GM12878 (cell line): Measurements from ENCODE around the gene PDE6C. TPM values are rescaled to one million over a fixed set of nuclear protein-coding genes. Genes with fewer than 3 reads are reported as not detected.

Experiments used
- ATAC-seq: fragments of 200-7000 bp; cut with Tn5 transposase; 3 replicates; pipeline ENCODE4 v1.9.1; 2020; ENCODE audit warnings: mild to moderate bottlenecking, moderate library complexity
- BruUV-seq: library from RNA; stranded (reverse); fragments of 400-500 nt; replicated peaks from 2 replicates; lab custom pipeline; 2021; lab: Mats Ljungman, UMichigan
- CTCF ChIA-PET: fragments of 300-600 bp; sonication (Branson Sonifier 250); formaldehyde crosslinking; extraction: SDS; loops from one replicate; lab custom pipeline; 2021; ENCODE audit warnings: inconsistent platforms; lab: Yijun Ruan, JAX
- POLR2A ChIA-PET: fragments of 350-600 bp; formaldehyde crosslinking; extraction: SDS; loops from one replicate; lab custom pipeline; 2021; ENCODE audit warnings: inconsistent platforms; lab: Charles Lee
- RAD21 ChIA-PET: fragments of 300-600 bp; sonication (Branson Sonifier 250); formaldehyde crosslinking; loops from one replicate; lab custom pipeline; 2023; ENCODE audit warnings: antibody characterized with exemption; ENCODE audit not compliant: unreplicated experiment; lab: Charles Lee
- SMC1A ChIA-PET: fragments of 300-600 bp; sonication (Branson Sonifier 250); formaldehyde crosslinking; loops from one replicate; lab custom pipeline; 2023; ENCODE audit not compliant: unreplicated experiment, uncharacterized antibody; lab: Charles Lee
- DNase-seq: peaks from one replicate; pipeline ENCODE4 v3.0.0-alpha.2; 2011; ENCODE audit warnings: low read depth, low spot score
- FAIRE-seq: peaks from 3 replicates; lab custom pipeline; 2011; peaks lifted over from hg19 to GRCh38; lab: Jason Lieb, UNC
- H2AFZ ChIP-seq: 2 replicates; pipeline ENCODE4 v1.6.0; 2011; ENCODE audit warnings: low read depth, low read length, control low read depth; ENCODE audit not compliant: control insufficient read depth
- H3K27ac ChIP-seq: 2 replicates; pipeline ENCODE4 v1.5.1; 2011; ENCODE audit warnings: control low read depth; ENCODE audit not compliant: control insufficient read depth, insufficient read depth
- H3K27me3 ChIP-seq, 2 experiments: replicated peaks in 1 of 2; 2 replicates each; pipeline versions ENCODE4 v1.6.0 to v1.6.1; 2011; ENCODE audit warnings: low read length in 1 of 2; ENCODE audit not compliant: control insufficient read depth in 2 of 2, insufficient read depth in 2 of 2
- H3K36me3 ChIP-seq, 2 experiments: 2 replicates each; pipeline ENCODE4 v1.5.1; 2011; ENCODE audit warnings: low read length in 1 of 2; ENCODE audit not compliant: control insufficient read depth in 2 of 2, insufficient read depth in 2 of 2
- H3K4me1 ChIP-seq: 2 replicates; pipeline ENCODE4 v1.6.1; 2011; ENCODE audit warnings: mild to moderate bottlenecking, low read length, moderate library complexity, mixed read lengths; ENCODE audit not compliant: control insufficient read depth, insufficient read depth
- H3K4me2 ChIP-seq: 2 replicates; pipeline ENCODE4 v1.6.0; 2011; ENCODE audit warnings: control low read depth; ENCODE audit not compliant: control insufficient read depth, insufficient read depth
- H3K4me3 ChIP-seq: fragments of 200-600 bp; sonication (generic); 2 replicates; pipeline ENCODE4 v1.5.1; 2016
- H3K79me2 ChIP-seq: 2 replicates; pipeline ENCODE4 v1.6.0; 2011; ENCODE audit warnings: low read length; ENCODE audit not compliant: control insufficient read depth, insufficient read depth
- H3K9ac ChIP-seq: 2 replicates; pipeline ENCODE4 v1.8.0; 2011; ENCODE audit warnings: low read length, control low read depth, mixed read lengths; ENCODE audit not compliant: control insufficient read depth, insufficient read depth
- H3K9me3 ChIP-seq: replicated peaks from 3 replicates; pipeline ENCODE4 v1.5.1; 2011; ENCODE audit warnings: mild to moderate bottlenecking, low read length; ENCODE audit not compliant: control insufficient read depth, insufficient read depth
- H4K20me1 ChIP-seq: 2 replicates; pipeline ENCODE4 v1.6.0; 2011; ENCODE audit not compliant: control insufficient read depth, insufficient read depth
- BCLAF1 ChIP-seq: fragments of 450-650 bp; IDR thresholded peaks from 2 replicates; pipeline ENCODE4 v1.6.1; 2017; ENCODE audit warnings: antibody characterized with exemption, mild to moderate bottlenecking, moderate library complexity
- CBX3 ChIP-seq: fragments of 200-600 bp; sonication (generic); IDR thresholded peaks from 2 replicates; pipeline ENCODE4 v1.6.1; 2016; ENCODE audit warnings: low read depth, borderline replicate concordance
- FOS ChIP-seq: IDR thresholded peaks from 3 replicates; pipeline ENCODE4 v1.6.1; 2011; ENCODE audit warnings: borderline replicate concordance; ENCODE audit not compliant: insufficient read length; ENCODE audit errors: extremely low read depth
- JUND ChIP-seq: IDR thresholded peaks from 2 replicates; pipeline ENCODE4 v1.6.1; 2012; ENCODE audit warnings: low read depth, mild to moderate bottlenecking, low read length, improper control_type of control experiment, moderate library complexity
- MLLT1 ChIP-seq: fragments of 450-650 bp; IDR thresholded peaks from 2 replicates; pipeline ENCODE4 v1.6.1; 2016; ENCODE audit warnings: mild to moderate bottlenecking
- MYC ChIP-seq: IDR thresholded peaks from 2 replicates; pipeline ENCODE4 v1.6.1; 2011; ENCODE audit warnings: mild to moderate bottlenecking, low read length, moderate library complexity, inconsistent platforms; ENCODE audit not compliant: insufficient read depth, insufficient replicate concordance, insufficient read length, severe bottlenecking
- NFYA ChIP-seq: IDR thresholded peaks from 2 replicates; pipeline ENCODE4 v1.6.1; 2011; ENCODE audit warnings: low read depth, mild to moderate bottlenecking, low read length, improper control_type of control experiment, borderline replicate concordance
- RFX5 ChIP-seq: IDR thresholded peaks from 2 replicates; pipeline ENCODE4 v1.6.1; 2011; ENCODE audit warnings: low read depth, low read length, improper control_type of control experiment
- SPI1 ChIP-seq: IDR thresholded peaks from 2 replicates; pipeline ENCODE4 v1.6.1; 2011; ENCODE audit warnings: low read depth, mild to moderate bottlenecking, low read length, moderate library complexity, borderline replicate concordance; ENCODE audit not compliant: insufficient read depth
- STAT3 ChIP-seq: IDR thresholded peaks from 2 replicates; pipeline ENCODE4 v1.6.1; 2011; ENCODE audit warnings: low read depth, low read length, improper control_type of control experiment
- TAF1 ChIP-seq: IDR thresholded peaks from 2 replicates; pipeline ENCODE4 v1.6.1; 2011; ENCODE audit warnings: mild to moderate bottlenecking, low read depth, low read length, borderline replicate concordance
- ZSCAN29 ChIP-seq: fragments of 450-650 bp; IDR thresholded peaks from 2 replicates; pipeline ENCODE4 v1.6.1; 2017; ENCODE audit warnings: mild to moderate bottlenecking, moderate library complexity
- WGBS: methylation state at CpG from one replicate; pipeline ENCODE4 v1.1.6; 2016; ENCODE audit warnings: low lambda C conversion rate; ENCODE audit not compliant: insufficient replicate concordance, insufficient coverage; ENCODE audit errors: missing lambda C conversion rate; 5-methylcytosine and 5-hydroxymethylcytosine counted together
- in situ Hi-C: fragments of 300-500 bp; cut with MboI; formaldehyde crosslinking; loops from 9 replicates; pipeline ENCODE4 v1.14.3; 2018; ENCODE audit warnings: mixed read lengths
- intact Hi-C: fragments of 100-400 bp; cut with micrococcal nuclease; formaldehyde crosslinking; loops from one replicate; pipeline ENCODE4 v1.14.2; 2022; ENCODE audit not compliant: unreplicated experiment
- polyA plus RNA-seq, 11 experiments: library from polyadenylated mRNA; depleted of rRNA in 4 of 11; unstranded in 6 of 11; stranded (reverse) in 5 of 11; fragments of >200 nt; fragmentation: Nextera tagmentation in 4 of 11; fragmentation: Illumina TruSeq in 1 of 11; extraction: Ambion mirVana in 4 of 11; extraction: Trizol in 1 of 11; gene quantifications; 1 replicate in 1 of 11; 2 replicates in 10 of 11; pipeline versions ENCODE4 v1.2.1 to v1.2.3, GENCODE V29; 2011 to 2016; ENCODE audit warnings: inconsistent platforms in 2 of 11, missing spikeins in 2 of 11, low read depth in 1 of 11
- total RNA-seq, 4 experiments: library from RNA; depleted of rRNA in 3 of 4; stranded (reverse); fragments of >200 nt in 3 of 4; fragmentation: Illumina TruSeq in 1 of 4; extraction: Trizol in 1 of 4; gene quantifications; 2 replicates each; pipeline versions ENCODE4 v1.2.1 to v1.2.3, GENCODE V29; 2013 to 2021

Gene PDE6C
- total and polyA plus RNA-seq, 10 of the 15 experiments (the other 5 are each of a cell fraction or from before 2014, with no cell fraction given): not detected

- ATAC-seq (peak; percentile 73), FAIRE-seq (no peak), DNase-seq (no peak)
- H3K79me2 ChIP-seq: no peaks in the 10 kb centered on the region
- no peaks in the 10 kb centered on the region for H3K9me3 ChIP-seq
- no peaks in the 10 kb centered on the region for H3K36me3 ChIP-seq
- H2AFZ ChIP-seq: no peak overlapping the region
- H3K4me2 ChIP-seq: no peak overlapping the region
- TF ChIP-seq FOS (no peak), JUND (no peak), SPI1 (peak; percentile 88), MLLT1 (no peak)
- 37% methylated on average over 8 of the region's 8 CpGs for WGBS
- H3K27ac ChIP-seq: no peak overlapping the region
- ChIA-PET POLR2A (no interaction called here), SMC1A (no interaction called here), RAD21 (no interaction called here), CTCF (interaction anchor here (1.0 kb wide), 1 partner anchor 30 kb away, joined by 3 read pairs; no protein-coding TSS in a partner anchor)
- no TSS peak for BruUV-seq
- no peaks in the 10 kb centered on the region for H3K4me1 ChIP-seq
- no peak overlapping the region for H3K9ac ChIP-seq
- H3K27me3 ChIP-seq: peaks cover 0 to 3% of the 10 kb centered on the region in 2 experiments; a peak in 1 of 4 replicates
- no peaks in the 10 kb centered on the region for H4K20me1 ChIP-seq
- in situ Hi-C loops (no loop called here), intact Hi-C loops (no loop called here)
- H3K4me3 ChIP-seq: no peak overlapping the region
Observed at GRCh38 chr10:93591065-93591808, 21.1 kb upstream of the PDE6C start.

- BruUV-seq: no TSS peak
- Histone ChIP-seq H3K79me2 (no peaks in the 10 kb centered on the region), H3K27me3 (peaks cover 0 to 3% of the 10 kb centered on the region in 2 experiments; a peak in 2 of 4 replicates), H3K27ac (no peak overlapping the region), H4K20me1 (no peaks in the 10 kb centered on the region), H3K4me1 (no peaks in the 10 kb centered on the region), H3K4me3 (no peak overlapping the region), H3K9me3 (no peaks in the 10 kb centered on the region), H3K9ac (no peak overlapping the region), H3K36me3 (no peaks in the 10 kb centered on the region), H2AFZ (no peak overlapping the region), H3K4me2 (no peak overlapping the region)
- ChIA-PET POLR2A (no interaction called here), SMC1A (no interaction called here), CTCF (no interaction called here), RAD21 (no interaction called here)
- intact Hi-C loops: no loop called here
- ATAC-seq (no peak), DNase-seq (no peak), FAIRE-seq (no peak)
- WGBS: 31% methylated on average over 4 of the region's 4 CpGs
- in situ Hi-C loops: no loop called here
- TF ChIP-seq RFX5 (no peak), NFYA (no peak), TAF1 (no peak), MYC (no peak), ZSCAN29 (no peak), BCLAF1 (no peak), STAT3 (no peak), CBX3 (no peak)
Observed at GRCh38 chr10:93593254-93593653, 19.1 kb upstream of the PDE6C start.
